ENCODE measurements around the gene SLC39A6.

GRCh38 chr18:36094431-36094830 lies 34.7 kb downstream of the SLC39A6 start:
- TF ChIP-seq, protein P1, sequence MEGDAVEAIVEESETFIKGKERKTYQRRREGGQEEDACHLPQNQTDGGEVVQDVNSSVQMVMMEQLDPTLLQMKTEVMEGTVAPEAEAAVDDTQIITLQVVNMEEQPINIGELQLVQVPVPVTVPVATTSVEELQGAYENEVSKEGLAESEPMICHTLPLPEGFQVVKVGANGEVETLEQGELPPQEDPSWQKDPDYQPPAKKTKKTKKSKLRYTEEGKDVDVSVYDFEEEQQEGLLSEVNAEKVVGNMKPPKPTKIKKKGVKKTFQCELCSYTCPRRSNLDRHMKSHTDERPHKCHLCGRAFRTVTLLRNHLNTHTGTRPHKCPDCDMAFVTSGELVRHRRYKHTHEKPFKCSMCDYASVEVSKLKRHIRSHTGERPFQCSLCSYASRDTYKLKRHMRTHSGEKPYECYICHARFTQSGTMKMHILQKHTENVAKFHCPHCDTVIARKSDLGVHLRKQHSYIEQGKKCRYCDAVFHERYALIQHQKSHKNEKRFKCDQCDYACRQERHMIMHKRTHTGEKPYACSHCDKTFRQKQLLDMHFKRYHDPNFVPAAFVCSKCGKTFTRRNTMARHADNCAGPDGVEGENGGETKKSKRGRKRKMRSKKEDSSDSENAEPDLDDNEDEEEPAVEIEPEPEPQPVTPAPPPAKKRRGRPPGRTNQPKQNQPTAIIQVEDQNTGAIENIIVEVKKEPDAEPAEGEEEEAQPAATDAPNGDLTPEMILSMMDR (IDR thresholded peaks at IDR 0.05) = no peak
- no peak for TF ChIP-seq POLR2A (IDR thresholded peaks at IDR 0.05)
